H1 (cell line): Measurements from ENCODE around the gene RELA. TPM values are rescaled to one million over a fixed set of nuclear protein-coding genes. Genes with fewer than 3 reads are reported as not detected.
A peak's percentile ranks its signal among the peaks of the same experiment; 100 is the strongest.

ENCODE experiments used
- BCL11A ChIP-seq, 2 experiments: IDR thresholded peaks; one replicate each; pipeline ENCODE4 v1.6.1; 2011; ENCODE audit warnings: low read depth in 2 of 2, low read length in 2 of 2, mild to moderate bottlenecking in 2 of 2
- CHD1 ChIP-seq: IDR thresholded peaks from 2 replicates; pipeline ENCODE4 v1.6.1; 2012; ENCODE audit warnings: low read depth, low read length, improper control_type of control experiment
- JUND ChIP-seq: IDR thresholded peaks from 2 replicates; pipeline ENCODE4 v1.6.1; 2011; ENCODE audit warnings: mild to moderate bottlenecking, improper control_type of control experiment, low read length
- KDM5A ChIP-seq: fragments of 200-600 bp; IDR thresholded peaks from 2 replicates; pipeline ENCODE4 v1.7.1; 2012; ENCODE audit warnings: mild to moderate bottlenecking, low read length, inconsistent platforms, mixed read lengths
- POLR2A ChIP-seq, 2 experiments: IDR thresholded peaks; 1 replicate in 1 of 2; 2 replicates in 1 of 2; pipeline ENCODE4 v1.6.1; 2011; ENCODE audit warnings: low read depth in 2 of 2, low read length in 2 of 2, mild to moderate bottlenecking in 2 of 2; ENCODE audit errors: control extremely low read depth in 1 of 2
- RBBP5 ChIP-seq: IDR thresholded peaks from 2 replicates; pipeline ENCODE4 v1.7.1; 2012; ENCODE audit warnings: low read depth, mild to moderate bottlenecking, inconsistent platforms, low read length, moderate library complexity, borderline replicate concordance
- SIRT6 ChIP-seq: IDR thresholded peaks from one replicate; pipeline ENCODE4 v1.7.1; 2012; ENCODE audit warnings: low read length, inconsistent platforms
- SUZ12 ChIP-seq: fragments of 200-600 bp; sonication (generic); IDR thresholded peaks from 2 replicates; pipeline ENCODE4 v1.6.1; 2012; ENCODE audit warnings: mild to moderate bottlenecking, inconsistent platforms, low read length, moderate library complexity, mixed read lengths
- TAF7 ChIP-seq: optimal IDR thresholded peaks from 2 replicates; pipeline ENCODE3; 2011; ENCODE audit warnings: low read depth, mild to moderate bottlenecking, inconsistent platforms, low read length, moderate library complexity, borderline replicate concordance
- polyA plus RNA-seq, 7 experiments: library from polyadenylated mRNA; depleted of rRNA in 3 of 7; stranded (reverse) in 5 of 7; unstranded in 2 of 7; fragments of >200 nt in 5 of 7; fragments of 200-250 nt in 2 of 7; gene quantifications; 1 replicate in 5 of 7; 2 replicates in 1 of 7; 4 replicates in 1 of 7; pipeline versions ENCODE4 v1.2.1 to v1.2.3, GENCODE V29; 2011 to 2013; ENCODE audit warnings: missing spikeins in 2 of 7, mixed read lengths in 2 of 7
- total RNA-seq: library from RNA; stranded (reverse); fragmentation: NEBNext Ultra II Directional; extraction: Animal tissue kit (Norgen Biotek cat#: 25700); gene quantifications from 2 replicates; pipeline ENCODE4 v1.2.1, GENCODE V29; 2021
- TF ChIP-seq, protein P1 (sequence below): fragments of 300-600 bp; sonication (generic); IDR thresholded peaks from 2 replicates; pipeline ENCODE4 v1.7.1; 2012; ENCODE audit warnings: low read length, moderate library complexity, mild to moderate bottlenecking, inconsistent platforms; ENCODE audit not compliant: insufficient replicate concordance

The RELA gene
- total and polyA plus RNA-seq, 2 of the 8 experiments (the other 6 are each of a cell fraction or from before 2014, with no cell fraction given) = 21.9 to 27.5 TPM

DNA sequence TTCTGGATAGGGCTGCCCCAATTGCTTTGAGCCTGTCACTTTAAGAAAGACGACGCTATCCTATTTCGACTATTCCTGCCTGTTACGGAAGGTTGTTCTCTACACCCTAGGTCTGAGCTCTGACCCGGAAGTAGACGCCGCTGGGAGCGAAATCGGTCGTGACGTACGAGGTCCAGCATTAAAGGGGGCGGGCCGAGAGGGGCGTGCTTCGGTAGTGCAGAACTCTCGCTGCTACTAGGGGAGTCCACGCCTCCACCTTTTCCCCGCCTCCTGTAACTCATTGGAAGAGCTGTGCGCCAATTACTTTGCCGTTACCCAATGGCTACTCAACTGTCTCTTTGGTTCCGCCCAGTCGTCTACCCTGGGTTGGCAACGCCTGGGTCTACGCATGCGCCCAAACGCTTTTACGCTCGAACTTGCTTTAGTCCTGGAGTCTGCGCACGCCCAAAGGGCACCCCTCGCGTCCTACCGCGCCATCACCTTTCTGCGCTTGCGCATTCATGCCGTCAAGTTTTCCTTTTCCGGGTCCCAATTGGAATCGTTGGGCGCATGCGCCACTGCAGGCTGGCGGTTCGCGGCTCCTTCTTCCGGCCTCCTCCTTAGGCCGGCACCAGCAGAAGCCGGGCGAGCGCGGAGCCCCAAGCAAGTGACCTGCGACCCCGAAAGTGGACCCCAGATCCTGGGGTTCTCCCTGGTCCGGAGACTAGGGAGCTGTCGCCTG lies 47.3 kb downstream of the RELA start, which contains the start of gene PCNX3 (continued):
- TF ChIP-seq, protein P1, sequence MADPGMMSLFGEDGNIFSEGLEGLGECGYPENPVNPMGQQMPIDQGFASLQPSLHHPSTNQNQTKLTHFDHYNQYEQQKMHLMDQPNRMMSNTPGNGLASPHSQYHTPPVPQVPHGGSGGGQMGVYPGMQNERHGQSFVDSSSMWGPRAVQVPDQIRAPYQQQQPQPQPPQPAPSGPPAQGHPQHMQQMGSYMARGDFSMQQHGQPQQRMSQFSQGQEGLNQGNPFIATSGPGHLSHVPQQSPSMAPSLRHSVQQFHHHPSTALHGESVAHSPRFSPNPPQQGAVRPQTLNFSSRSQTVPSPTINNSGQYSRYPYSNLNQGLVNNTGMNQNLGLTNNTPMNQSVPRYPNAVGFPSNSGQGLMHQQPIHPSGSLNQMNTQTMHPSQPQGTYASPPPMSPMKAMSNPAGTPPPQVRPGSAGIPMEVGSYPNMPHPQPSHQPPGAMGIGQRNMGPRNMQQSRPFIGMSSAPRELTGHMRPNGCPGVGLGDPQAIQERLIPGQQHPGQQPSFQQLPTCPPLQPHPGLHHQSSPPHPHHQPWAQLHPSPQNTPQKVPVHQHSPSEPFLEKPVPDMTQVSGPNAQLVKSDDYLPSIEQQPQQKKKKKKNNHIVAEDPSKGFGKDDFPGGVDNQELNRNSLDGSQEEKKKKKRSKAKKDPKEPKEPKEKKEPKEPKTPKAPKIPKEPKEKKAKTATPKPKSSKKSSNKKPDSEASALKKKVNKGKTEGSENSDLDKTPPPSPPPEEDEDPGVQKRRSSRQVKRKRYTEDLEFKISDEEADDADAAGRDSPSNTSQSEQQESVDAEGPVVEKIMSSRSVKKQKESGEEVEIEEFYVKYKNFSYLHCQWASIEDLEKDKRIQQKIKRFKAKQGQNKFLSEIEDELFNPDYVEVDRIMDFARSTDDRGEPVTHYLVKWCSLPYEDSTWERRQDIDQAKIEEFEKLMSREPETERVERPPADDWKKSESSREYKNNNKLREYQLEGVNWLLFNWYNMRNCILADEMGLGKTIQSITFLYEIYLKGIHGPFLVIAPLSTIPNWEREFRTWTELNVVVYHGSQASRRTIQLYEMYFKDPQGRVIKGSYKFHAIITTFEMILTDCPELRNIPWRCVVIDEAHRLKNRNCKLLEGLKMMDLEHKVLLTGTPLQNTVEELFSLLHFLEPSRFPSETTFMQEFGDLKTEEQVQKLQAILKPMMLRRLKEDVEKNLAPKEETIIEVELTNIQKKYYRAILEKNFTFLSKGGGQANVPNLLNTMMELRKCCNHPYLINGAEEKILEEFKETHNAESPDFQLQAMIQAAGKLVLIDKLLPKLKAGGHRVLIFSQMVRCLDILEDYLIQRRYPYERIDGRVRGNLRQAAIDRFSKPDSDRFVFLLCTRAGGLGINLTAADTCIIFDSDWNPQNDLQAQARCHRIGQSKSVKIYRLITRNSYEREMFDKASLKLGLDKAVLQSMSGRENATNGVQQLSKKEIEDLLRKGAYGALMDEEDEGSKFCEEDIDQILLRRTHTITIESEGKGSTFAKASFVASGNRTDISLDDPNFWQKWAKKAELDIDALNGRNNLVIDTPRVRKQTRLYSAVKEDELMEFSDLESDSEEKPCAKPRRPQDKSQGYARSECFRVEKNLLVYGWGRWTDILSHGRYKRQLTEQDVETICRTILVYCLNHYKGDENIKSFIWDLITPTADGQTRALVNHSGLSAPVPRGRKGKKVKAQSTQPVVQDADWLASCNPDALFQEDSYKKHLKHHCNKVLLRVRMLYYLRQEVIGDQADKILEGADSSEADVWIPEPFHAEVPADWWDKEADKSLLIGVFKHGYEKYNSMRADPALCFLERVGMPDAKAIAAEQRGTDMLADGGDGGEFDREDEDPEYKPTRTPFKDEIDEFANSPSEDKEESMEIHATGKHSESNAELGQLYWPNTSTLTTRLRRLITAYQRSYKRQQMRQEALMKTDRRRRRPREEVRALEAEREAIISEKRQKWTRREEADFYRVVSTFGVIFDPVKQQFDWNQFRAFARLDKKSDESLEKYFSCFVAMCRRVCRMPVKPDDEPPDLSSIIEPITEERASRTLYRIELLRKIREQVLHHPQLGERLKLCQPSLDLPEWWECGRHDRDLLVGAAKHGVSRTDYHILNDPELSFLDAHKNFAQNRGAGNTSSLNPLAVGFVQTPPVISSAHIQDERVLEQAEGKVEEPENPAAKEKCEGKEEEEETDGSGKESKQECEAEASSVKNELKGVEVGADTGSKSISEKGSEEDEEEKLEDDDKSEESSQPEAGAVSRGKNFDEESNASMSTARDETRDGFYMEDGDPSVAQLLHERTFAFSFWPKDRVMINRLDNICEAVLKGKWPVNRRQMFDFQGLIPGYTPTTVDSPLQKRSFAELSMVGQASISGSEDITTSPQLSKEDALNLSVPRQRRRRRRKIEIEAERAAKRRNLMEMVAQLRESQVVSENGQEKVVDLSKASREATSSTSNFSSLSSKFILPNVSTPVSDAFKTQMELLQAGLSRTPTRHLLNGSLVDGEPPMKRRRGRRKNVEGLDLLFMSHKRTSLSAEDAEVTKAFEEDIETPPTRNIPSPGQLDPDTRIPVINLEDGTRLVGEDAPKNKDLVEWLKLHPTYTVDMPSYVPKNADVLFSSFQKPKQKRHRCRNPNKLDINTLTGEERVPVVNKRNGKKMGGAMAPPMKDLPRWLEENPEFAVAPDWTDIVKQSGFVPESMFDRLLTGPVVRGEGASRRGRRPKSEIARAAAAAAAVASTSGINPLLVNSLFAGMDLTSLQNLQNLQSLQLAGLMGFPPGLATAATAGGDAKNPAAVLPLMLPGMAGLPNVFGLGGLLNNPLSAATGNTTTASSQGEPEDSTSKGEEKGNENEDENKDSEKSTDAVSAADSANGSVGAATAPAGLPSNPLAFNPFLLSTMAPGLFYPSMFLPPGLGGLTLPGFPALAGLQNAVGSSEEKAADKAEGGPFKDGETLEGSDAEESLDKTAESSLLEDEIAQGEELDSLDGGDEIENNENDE = no peak
- TF ChIP-seq SIRT6 (no peak), RBBP5 (0 out of 2 replicates have a peak, but pooled peaks have one; percentile 31), BCL11A (IDR thresholded peaks at IDR 0.05; ENCODE audit: low read depth in 2 of 2, low read length in 2 of 2) (no peak), POLR2A (IDR thresholded peaks at IDR 0.05; ENCODE audit: control extremely low read depth in 1 of 2, low read depth in 2 of 2, low read length in 2 of 2) (0 out of 3 replicates have a peak, but pooled peaks of 1 of the 2 experiments have one; percentile 49), CHD1 (no peak), TAF7 (no peak), SUZ12 (no peak), JUND (no peak), KDM5A (no peak)
- TF ChIP-seq, all 59 proteins: peak for 20
